ENCODE data around the gene CACNA1G. TPM values are rescaled to one million over a fixed set of nuclear protein-coding genes. Genes with fewer than 3 reads are reported as not detected.

Gene CACNA1G
- polyA plus RNA-seq, 1 donor (not counting 4 experiments of a cell fraction or from before 2014, with no cell fraction given): 0.07 TPM

DNA sequence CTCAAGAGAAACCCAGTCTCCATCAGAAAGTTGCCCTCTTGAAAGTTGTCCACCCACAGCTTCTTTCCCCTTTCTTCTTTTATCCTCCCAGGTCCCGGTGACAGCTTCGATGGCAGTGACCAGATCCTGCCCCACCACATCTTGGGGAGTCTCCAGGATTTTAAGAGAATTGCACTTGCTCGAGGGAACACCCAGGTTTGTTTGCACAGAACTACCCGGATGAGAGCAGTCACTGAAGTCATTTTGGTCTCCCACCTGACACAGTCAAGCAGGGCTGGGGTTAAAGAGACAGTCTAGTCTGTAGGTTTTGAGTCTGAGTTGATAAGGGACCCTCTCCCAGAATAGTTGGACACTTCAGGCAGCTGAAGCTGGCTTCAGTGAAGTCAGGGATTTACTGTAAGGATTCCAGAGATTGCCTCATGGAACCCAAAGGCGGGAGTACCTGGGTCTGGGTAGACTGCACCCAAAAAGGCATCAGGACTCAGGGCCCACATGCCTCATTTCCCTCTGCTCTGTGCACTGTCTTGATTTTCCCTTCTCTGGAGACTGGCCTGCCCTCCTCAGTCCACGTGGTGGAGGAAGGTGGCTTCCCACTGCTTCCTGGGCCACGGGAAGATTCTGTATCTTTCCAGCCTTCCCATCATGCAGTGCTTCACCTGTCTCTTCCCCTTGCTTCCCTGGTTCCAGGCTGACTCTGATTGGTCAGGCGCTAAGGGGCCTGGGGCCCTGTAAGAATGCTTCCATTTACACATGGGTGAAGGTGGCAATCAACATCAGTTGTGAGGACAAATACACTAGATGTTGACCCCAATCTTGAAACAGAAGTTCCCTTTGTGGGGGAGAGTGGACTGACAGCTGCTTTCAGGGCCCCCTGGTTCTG, 42.8 kb upstream of the CACNA1G start:
- H3K27ac ChIP-seq (ENCODE audit: control insufficient read depth, insufficient read depth, low read length): peak overlapping the region; percentile 70
- dilution Hi-C loops (cut with MboI; ENCODE audit: extremely low pct_ligation_motif_present, low sequenced_read_pairs): no loop called here

DNA sequence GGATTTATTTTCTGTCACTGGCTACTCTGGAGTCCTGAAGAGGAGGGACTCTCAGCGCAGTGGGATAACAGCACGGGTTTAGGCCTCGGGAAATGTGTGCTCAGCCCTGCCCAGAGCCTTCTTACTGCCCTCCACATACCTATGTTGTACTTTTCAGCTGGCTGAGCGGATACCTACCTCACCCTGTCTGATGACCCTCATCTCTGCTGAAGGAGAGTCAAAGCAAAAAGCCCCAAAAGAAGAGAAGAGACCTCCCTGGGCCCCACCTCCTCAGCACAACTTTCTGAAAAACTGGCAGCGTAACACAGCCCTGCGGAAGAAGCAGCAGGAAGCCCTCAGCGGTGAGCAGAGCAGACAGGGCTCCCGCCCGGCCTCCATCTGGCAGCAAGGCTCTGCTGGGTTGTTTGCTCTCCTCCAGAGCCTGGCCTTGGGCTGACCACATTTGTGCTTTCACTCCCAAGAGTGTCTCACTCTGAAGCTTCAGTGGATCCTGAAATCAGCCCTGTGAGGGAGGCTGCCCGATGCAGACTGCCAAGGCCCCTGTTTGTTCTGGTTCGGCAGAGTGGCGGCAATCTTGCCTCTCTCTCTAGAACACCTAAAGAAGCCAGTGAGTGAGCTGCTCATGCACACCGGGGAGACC, 42.0 kb upstream of the CACNA1G start:
- peaks cover 2% of the 10 kb centered on the region for H3K79me2 ChIP-seq (ENCODE audit: control insufficient read depth, insufficient read depth, low read length)
- FAIRE-seq: peak; percentile 49
- dilution Hi-C loops (cut with MboI; ENCODE audit: extremely low pct_ligation_motif_present, low sequenced_read_pairs): no loop called here
- H3K4me3 ChIP-seq (ENCODE audit: control insufficient read depth in 2 of 3, extremely low read depth in 1 of 3, insufficient read depth in 2 of 3, low read depth in 1 of 3, low read length in 3 of 3): no peak overlapping the region
- H3K4me2 ChIP-seq (ENCODE audit: control insufficient read depth, extremely low read depth, insufficient read depth, low read depth, low read length): peak overlapping the region; percentile 29
- no peaks in the 10 kb centered on the region for H3K9me1 ChIP-seq (ENCODE audit: control insufficient read depth, extremely low read depth, insufficient read depth, low read length)
- H4K20me1 ChIP-seq (ENCODE audit: control insufficient read depth, extremely low read depth, insufficient read depth, low read length): no peaks in the 10 kb centered on the region
- no peaks in the 10 kb centered on the region for H3K9me3 ChIP-seq (ENCODE audit: control insufficient read depth, low read depth, low read length)
- H2AFZ ChIP-seq (ENCODE audit: control insufficient read depth, low read length): no peak overlapping the region
- H3K4me1 ChIP-seq (ENCODE audit: control insufficient read depth, extremely low read depth, insufficient read depth, low read length): peaks cover 82% of the 10 kb centered on the region
- no peak for TF ChIP-seq EZH2 (IDR thresholded peaks at IDR 0.05; ENCODE audit: low read length)
- TF ChIP-seq, protein P1, sequence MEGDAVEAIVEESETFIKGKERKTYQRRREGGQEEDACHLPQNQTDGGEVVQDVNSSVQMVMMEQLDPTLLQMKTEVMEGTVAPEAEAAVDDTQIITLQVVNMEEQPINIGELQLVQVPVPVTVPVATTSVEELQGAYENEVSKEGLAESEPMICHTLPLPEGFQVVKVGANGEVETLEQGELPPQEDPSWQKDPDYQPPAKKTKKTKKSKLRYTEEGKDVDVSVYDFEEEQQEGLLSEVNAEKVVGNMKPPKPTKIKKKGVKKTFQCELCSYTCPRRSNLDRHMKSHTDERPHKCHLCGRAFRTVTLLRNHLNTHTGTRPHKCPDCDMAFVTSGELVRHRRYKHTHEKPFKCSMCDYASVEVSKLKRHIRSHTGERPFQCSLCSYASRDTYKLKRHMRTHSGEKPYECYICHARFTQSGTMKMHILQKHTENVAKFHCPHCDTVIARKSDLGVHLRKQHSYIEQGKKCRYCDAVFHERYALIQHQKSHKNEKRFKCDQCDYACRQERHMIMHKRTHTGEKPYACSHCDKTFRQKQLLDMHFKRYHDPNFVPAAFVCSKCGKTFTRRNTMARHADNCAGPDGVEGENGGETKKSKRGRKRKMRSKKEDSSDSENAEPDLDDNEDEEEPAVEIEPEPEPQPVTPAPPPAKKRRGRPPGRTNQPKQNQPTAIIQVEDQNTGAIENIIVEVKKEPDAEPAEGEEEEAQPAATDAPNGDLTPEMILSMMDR (optimal IDR thresholded peaks at IDR 0.05 in 1 of 3, IDR thresholded peaks at IDR 0.05 in 1 of 3, conservative IDR thresholded peaks at IDR 0.05 in 1 of 3; ENCODE audit: extremely low read depth in 1 of 3, insufficient read depth in 2 of 3, low read length in 3 of 3): no peak
- peak overlapping the region; percentile 45 for H3K9ac ChIP-seq (ENCODE audit: control insufficient read depth, extremely low read depth, insufficient read depth, low read length)
- H3K36me3 ChIP-seq (ENCODE audit: control insufficient read depth in 2 of 2, extremely low read depth in 1 of 2, insufficient read depth in 2 of 2, low read length in 2 of 2): no peaks in the 10 kb centered on the region
- peak overlapping the region; percentile 70 for H3K27ac ChIP-seq (ENCODE audit: control insufficient read depth, insufficient read depth, low read length)
- no peak for DNase-seq (ENCODE audit: low read depth, low spot score)
- H3K27me3 ChIP-seq (ENCODE audit: control insufficient read depth, extremely low read depth, insufficient read depth, low read length): no peaks in the 10 kb centered on the region

More for the DNA sequence above, 42.8 kb upstream of the CACNA1G start:
- Histone ChIP-seq H4K20me1 (ENCODE audit: control insufficient read depth, extremely low read depth, insufficient read depth, low read length) (no peaks in the 10 kb centered on the region), H3K9ac (ENCODE audit: control insufficient read depth, extremely low read depth, insufficient read depth, low read length) (peak overlapping the region; percentile 3), H3K9me1 (ENCODE audit: control insufficient read depth, extremely low read depth, insufficient read depth, low read length) (no peaks in the 10 kb centered on the region), H3K79me2 (ENCODE audit: control insufficient read depth, insufficient read depth, low read length) (peaks cover 2% of the 10 kb centered on the region), H3K4me2 (ENCODE audit: control insufficient read depth, extremely low read depth, insufficient read depth, low read depth, low read length) (peak overlapping the region; percentile 20), H3K9me3 (ENCODE audit: control insufficient read depth, low read depth, low read length) (no peaks in the 10 kb centered on the region), H3K27me3 (ENCODE audit: control insufficient read depth, extremely low read depth, insufficient read depth, low read length) (no peaks in the 10 kb centered on the region), H3K4me3 (ENCODE audit: control insufficient read depth in 2 of 3, extremely low read depth in 1 of 3, insufficient read depth in 2 of 3, low read depth in 1 of 3, low read length in 3 of 3) (peak overlapping the region in 1 of 3 experiments; percentile 5), H3K4me1 (ENCODE audit: control insufficient read depth, extremely low read depth, insufficient read depth, low read length) (peaks cover 75% of the 10 kb centered on the region), H3K36me3 (ENCODE audit: control insufficient read depth in 2 of 2, extremely low read depth in 1 of 2, insufficient read depth in 2 of 2, low read length in 2 of 2) (no peaks in the 10 kb centered on the region), H2AFZ (ENCODE audit: control insufficient read depth, low read length) (no peak overlapping the region)
- peak; percentile 63 for FAIRE-seq
- DNase-seq (ENCODE audit: low read depth, low spot score): no peak
- TF ChIP-seq EZH2 (IDR thresholded peaks at IDR 0.05; ENCODE audit: low read length): no peak
- TF ChIP-seq, protein P1 (optimal IDR thresholded peaks at IDR 0.05 in 1 of 3, IDR thresholded peaks at IDR 0.05 in 1 of 3, conservative IDR thresholded peaks at IDR 0.05 in 1 of 3; ENCODE audit: extremely low read depth in 1 of 3, insufficient read depth in 2 of 3, low read length in 3 of 3): no peak
